WTC11 (cell line): ENCODE results near the gene NAA25. TPM values are rescaled to one million over a fixed set of nuclear protein-coding genes. Genes with fewer than 3 reads are reported as not detected.
"Not testable (repeated sequence)": the region's sequence is repeated elsewhere in the genome, so short reads cannot be mapped to it uniquely, and the experiment has no call there.

ENCODE experiments used
- ATAC-seq: fragments of 200-7000 bp; cut with Tn5 transposase; 2 replicates; pipeline ENCODE4 v1.10.0; 2021; ENCODE audit warnings: mild to moderate bottlenecking, moderate library complexity
- CTCF ChIA-PET: fragments of 300-600 bp; sonication (Branson Sonifier 250); formaldehyde crosslinking; loops from one replicate; lab custom pipeline; 2021; ENCODE audit warnings: antibody characterized with exemption; lab: Charles Lee
- POLR2A ChIA-PET: fragments of 350-600 bp; sonication (Branson Sonifier 250); formaldehyde crosslinking; loops from one replicate; lab custom pipeline; 2021; ENCODE audit warnings: antibody characterized with exemption; lab: Charles Lee
- DNase-seq: peaks from one replicate; pipeline ENCODE4 v3.0.0; 2021; ENCODE audit warnings: low spot score
- H3K27ac Mint-ChIP-seq: 2 replicates; pipeline ENCODE4 v1.8.0; 2021; ENCODE audit warnings: mixed read lengths
- H3K27me3 Mint-ChIP-seq: 2 replicates; pipeline ENCODE4 v1.8.0; 2021; ENCODE audit warnings: low read depth, mild to moderate bottlenecking, moderate library complexity, mixed read lengths
- H3K36me3 Mint-ChIP-seq: 2 replicates; pipeline ENCODE4 v1.8.0; 2021; ENCODE audit warnings: mixed read lengths
- H3K4me1 Mint-ChIP-seq: 2 replicates; pipeline ENCODE4 v1.8.0; 2022; ENCODE audit warnings: mixed read lengths
- H3K4me3 Mint-ChIP-seq: 2 replicates; pipeline ENCODE4 v1.8.0; 2021; ENCODE audit warnings: mild to moderate bottlenecking, moderate library complexity, mixed read lengths
- H3K9me3 Mint-ChIP-seq: 2 replicates; pipeline ENCODE4 v1.8.0; 2021; ENCODE audit warnings: mixed read lengths
- CREB1 ChIP-seq: sonication (generic); formaldehyde crosslinking; IDR thresholded peaks from 2 replicates; pipeline ENCODE4 v1.8.0; 2023; ENCODE audit warnings: mild to moderate bottlenecking, missing genetic modification reagents
- CREM ChIP-seq: sonication (generic); formaldehyde crosslinking; IDR thresholded peaks from 2 replicates; pipeline ENCODE4 v1.8.1; 2022; ENCODE audit warnings: mild to moderate bottlenecking, missing genetic modification reagents, moderate library complexity
- E2F5 ChIP-seq: sonication (generic); formaldehyde crosslinking; IDR thresholded peaks from 2 replicates; pipeline ENCODE4 v1.8.1; 2022; ENCODE audit warnings: mild to moderate bottlenecking, moderate library complexity, missing genetic modification reagents
- HMGA2 ChIP-seq: fragments of 250-450 bp; sonication (Bioruptor Pico); IDR thresholded peaks from 2 replicates; pipeline ENCODE4 v1.4.0; 2021; ENCODE audit warnings: mild to moderate bottlenecking, moderate library complexity
- KAT7 ChIP-seq: sonication (generic); formaldehyde crosslinking; IDR thresholded peaks from 2 replicates; pipeline ENCODE4 v1.8.1; 2023; ENCODE audit warnings: missing genetic modification reagents, mild to moderate bottlenecking, borderline replicate concordance
- MYBL2 ChIP-seq: sonication (generic); formaldehyde crosslinking; IDR thresholded peaks from 2 replicates; pipeline ENCODE4 v1.8.1; 2023; ENCODE audit warnings: mild to moderate bottlenecking, moderate library complexity, missing genetic modification reagents
- NFATC4 ChIP-seq: fragments of 250-450 bp; sonication (Bioruptor Pico); IDR thresholded peaks from 2 replicates; pipeline ENCODE4 v1.9.0; 2021; ENCODE audit warnings: mild to moderate bottlenecking
- NR2C2 ChIP-seq: sonication (generic); formaldehyde crosslinking; IDR thresholded peaks from 2 replicates; pipeline ENCODE4 v1.8.0; 2022; ENCODE audit warnings: mild to moderate bottlenecking, missing genetic modification reagents
- OVOL2 ChIP-seq: fragments of 250-450 bp; sonication (Bioruptor Pico); IDR thresholded peaks from 2 replicates; pipeline ENCODE4 v1.9.0; 2021; ENCODE audit warnings: mild to moderate bottlenecking, borderline replicate concordance
- PRDM15 ChIP-seq: sonication (generic); formaldehyde crosslinking; IDR thresholded peaks from 2 replicates; pipeline ENCODE4 v1.8.0; 2022; ENCODE audit warnings: missing genetic modification reagents
- RORB ChIP-seq: fragments of 250-450 bp; sonication (Bioruptor Pico); IDR thresholded peaks from 2 replicates; pipeline ENCODE4 v1.9.0; 2021; ENCODE audit warnings: mild to moderate bottlenecking
- TEAD1 ChIP-seq: sonication (generic); formaldehyde crosslinking; IDR thresholded peaks from 2 replicates; pipeline ENCODE4 v1.8.0; 2022; ENCODE audit warnings: mild to moderate bottlenecking, missing genetic modification reagents
- ZNF121 ChIP-seq: sonication (generic); formaldehyde crosslinking; IDR thresholded peaks from 2 replicates; pipeline ENCODE4 v1.8.0; 2023; ENCODE audit warnings: missing genetic modification reagents
- ZNF396 ChIP-seq: fragments of 250-450 bp; sonication (Bioruptor Pico); IDR thresholded peaks from 2 replicates; pipeline ENCODE4 v1.8.0; 2021; ENCODE audit warnings: mild to moderate bottlenecking, moderate library complexity, borderline replicate concordance
- ZNF532 ChIP-seq: fragments of 250-450 bp; sonication (Bioruptor Pico); IDR thresholded peaks from 2 replicates; pipeline ENCODE4 v1.9.0; 2021; ENCODE audit warnings: mild to moderate bottlenecking, borderline replicate concordance
- total RNA-seq: library from RNA; stranded (reverse); gene quantifications from 3 replicates; pipeline ENCODE4 v1.2.3, GENCODE V29; 2021

The NAA25 gene
- total RNA-seq, 1 experiment from 2014 or later, result 47.5 TPM

GRCh38 chr12:112103758-112104503, 4.7 kb downstream of the NAA25 start:
- ATAC-seq (0 out of 2 replicates have a peak, but pooled peaks have one; percentile 9), DNase-seq (no peak)
- no peak for TF ChIP-seq PRDM15 (CRISPR knock-in tag)
- TF ChIP-seq CREM (CRISPR knock-in tag), result no peak
- no peak for TF ChIP-seq MYBL2 (CRISPR knock-in tag)
- no peak for TF ChIP-seq NFATC4 (CRISPR knock-in tag)
- TF ChIP-seq ZNF532 (CRISPR knock-in tag), result no peak
- TF ChIP-seq NR2C2 (CRISPR knock-in tag), result no peak
- TF ChIP-seq ZNF396 (CRISPR knock-in tag), result no peak
- no peak for TF ChIP-seq TEAD1 (CRISPR knock-in tag)
- TF ChIP-seq HMGA2 (CRISPR knock-in tag), result no peak
- no peak for TF ChIP-seq OVOL2 (CRISPR knock-in tag)
- TF ChIP-seq RORB (CRISPR knock-in tag), result no peak
- no peak for TF ChIP-seq CREB1
- no peak for TF ChIP-seq KAT7 (CRISPR knock-in tag)
- Mint-ChIP-seq H3K36me3 (peaks cover 31% of the 10 kb centered on the region), H3K27me3 (no peaks in the 10 kb centered on the region), H3K27ac (peak overlapping the region; percentile 59), H3K4me3 (no peak overlapping the region), H3K4me1 (peaks cover 43% of the 10 kb centered on the region), H3K9me3 (no peaks in the 10 kb centered on the region)
- CTCF ChIA-PET, result no interaction called here
- POLR2A ChIA-PET, result no interaction called here

GRCh38 chr12:112102746-112103145, 5.8 kb downstream of the NAA25 start:
- H3K27ac Mint-ChIP-seq, H3K27me3 Mint-ChIP-seq, H3K9me3 Mint-ChIP-seq, H3K4me3 Mint-ChIP-seq, CTCF ChIA-PET, ATAC-seq, DNase-seq, POLR2A ChIA-PET: not testable (repeated sequence)
- Mint-ChIP-seq H3K4me1 (peaks cover 40% of the 10 kb centered on the region), H3K36me3 (peaks cover 41% of the 10 kb centered on the region)

- no peak for ATAC-seq
- ChIA-PET CTCF (interaction anchor here (0.8 kb wide), 1 partner anchor 89 kb away, joined by 3 read pairs; the partner anchor contains the start of gene TMEM116), POLR2A (no interaction called here)
- no peaks in the 10 kb centered on the region for H3K9me3 Mint-ChIP-seq
- H3K27me3 Mint-ChIP-seq, result no peaks in the 10 kb centered on the region
- peaks cover 42% of the 10 kb centered on the region for H3K36me3 Mint-ChIP-seq
- TF ChIP-seq ZNF121, result peak; percentile 71; the same call in 1 of the 2 replicates
- no peak for TF ChIP-seq E2F5 (CRISPR knock-in tag)
- no peak overlapping the region for H3K27ac Mint-ChIP-seq
- peaks cover 33% of the 10 kb centered on the region for H3K4me1 Mint-ChIP-seq
- no peak overlapping the region for H3K4me3 Mint-ChIP-seq
- no peak for DNase-seq
Observed at GRCh38 chr12:112102127-112102526, 6.5 kb downstream of the NAA25 start.

GRCh38 chr12:112100500-112100899, 8.1 kb downstream of the NAA25 start:
- H3K4me3 Mint-ChIP-seq, CTCF ChIA-PET, H3K27me3 Mint-ChIP-seq, H3K27ac Mint-ChIP-seq, DNase-seq, POLR2A ChIA-PET, ATAC-seq, H3K9me3 Mint-ChIP-seq: not testable (repeated sequence)
- Mint-ChIP-seq H3K36me3 (peaks cover 38% of the 10 kb centered on the region), H3K4me1 (peaks cover 20% of the 10 kb centered on the region)
